HCT116 (cell line): ENCODE results near the gene CPEB3. TPM values are rescaled to one million over a fixed set of nuclear protein-coding genes. Genes with fewer than 3 reads are reported as not detected.

Experiments used
- ATAC-seq: fragments of 200-7000 bp; cut with Tn5 transposase; 2 replicates; pipeline ENCODE4 v1.9.1; 2020; ENCODE audit warnings: mild to moderate bottlenecking, moderate library complexity
- BruUV-seq: library from RNA; stranded (reverse); fragments of 400-500 nt; replicated peaks from 2 replicates; lab custom pipeline; 2021; lab: Mats Ljungman, UMichigan
- CTCF ChIA-PET: fragments of 300-600 bp; sonication (Branson Sonifier 250); formaldehyde crosslinking; loops from one replicate; lab custom pipeline; 2021; ENCODE audit warnings: antibody characterized with exemption; lab: Charles Lee
- POLR2A ChIA-PET: fragments of 300-600, 350-600 bp; sonication (Branson Sonifier 250); formaldehyde crosslinking; loops from one replicate; lab custom pipeline; 2021; ENCODE audit warnings: antibody characterized with exemption; lab: Charles Lee
- RAD21 ChIA-PET, 2 experiments: fragments of 300-600 bp; sonication (Branson Sonifier 250); formaldehyde crosslinking; loops; one replicate each; lab custom pipeline; 2023; ENCODE audit warnings: low total read pairs in 2 of 2; ENCODE audit not compliant: uncharacterized antibody in 2 of 2, unreplicated experiment in 2 of 2, low non-redundant PET in 1 of 2; lab: Charles Lee
- DNase-seq: peaks from one replicate; pipeline ENCODE4 v3.0.0-alpha.2; 2010; ENCODE audit warnings: low read depth, low spot score
- H2AFZ ChIP-seq: fragments of 200-600 bp; shearing (Covaris generic), sonication (generic); 2 replicates; pipeline ENCODE4 v1.6.1; 2017; ENCODE audit warnings: low read depth, mixed run types, mixed read lengths, antibody characterized with exemption, low read length; ENCODE audit not compliant: poor library complexity, severe bottlenecking
- H3K27ac ChIP-seq: 2 replicates; pipeline ENCODE4 v1.5.1; 2012; ENCODE audit warnings: low read depth, low read length
- H3K27me3 ChIP-seq: fragments of 200-600 bp; sonication (generic); 2 replicates; pipeline ENCODE4 v1.6.1; 2016; ENCODE audit warnings: mixed run types, low read length, mixed read lengths; ENCODE audit not compliant: insufficient read depth
- H3K36me3 ChIP-seq, 2 experiments: fragments of 200-500 bp in 1 of 2; fragments of 200-600 bp in 1 of 2; sonication (Bioruptor generic) in 1 of 2; sonication (generic) in 1 of 2; 2 replicates each; pipeline versions ENCODE4 v1.5.1 to v1.6.1; 2014 to 2016; ENCODE audit warnings: low read length in 2 of 2, inconsistent platforms in 1 of 2, mixed read lengths in 1 of 2, mixed run types in 1 of 2; ENCODE audit not compliant: insufficient read depth in 2 of 2, control insufficient read depth in 1 of 2
- H3K4me1 ChIP-seq, 2 experiments: fragments of 200-600 bp in 1 of 2; sonication (generic) in 1 of 2; 2 replicates each; pipeline versions ENCODE4 v1.5.1 to v1.6.1; 2012 to 2017; ENCODE audit warnings: low read length in 2 of 2, inconsistent platforms in 1 of 2, mild to moderate bottlenecking in 1 of 2, mixed read lengths in 1 of 2, mixed run types in 1 of 2, moderate library complexity in 1 of 2; ENCODE audit not compliant: insufficient read depth in 2 of 2, control insufficient read depth in 1 of 2
- H3K4me2 ChIP-seq: fragments of 200-600 bp; sonication (generic); 2 replicates; pipeline ENCODE4 v1.6.1; 2017; ENCODE audit warnings: mixed run types, low read length, mixed read lengths
- H3K4me3 ChIP-seq, 2 experiments: fragments of 200-600 bp in 1 of 2; sonication (generic) in 1 of 2; replicated peaks in 1 of 2; 2 replicates each; pipeline ENCODE4 v1.5.1; 2011 to 2016; ENCODE audit warnings: low read length in 2 of 2, control low read depth in 1 of 2, low read depth in 1 of 2, mild to moderate bottlenecking in 1 of 2, mixed read lengths in 1 of 2, mixed run types in 1 of 2
- H3K79me2 ChIP-seq: fragments of 200-600 bp; sonication (generic); 2 replicates; pipeline ENCODE4 v1.6.1; 2017; ENCODE audit warnings: mild to moderate bottlenecking, mixed run types, low read length, moderate library complexity, mixed read lengths; ENCODE audit not compliant: insufficient read depth
- H3K9ac ChIP-seq: fragments of 200-600 bp; sonication (generic); 2 replicates; pipeline ENCODE4 v1.6.1; 2016; ENCODE audit warnings: low read length, mixed read lengths
- H3K9me2 ChIP-seq: fragments of 200-600 bp; sonication (generic), shearing (Covaris generic); 2 replicates; pipeline ENCODE4 v1.6.1; 2017; ENCODE audit warnings: mixed run types, mild to moderate bottlenecking, moderate library complexity; ENCODE audit not compliant: insufficient read depth
- H3K9me3 ChIP-seq, 2 experiments: fragments of 200-500 bp in 1 of 2; fragments of 200-600 bp in 1 of 2; sonication (Bioruptor generic) in 1 of 2; sonication (generic) in 1 of 2; 2 replicates each; pipeline ENCODE4 v1.6.1; 2014 to 2017; ENCODE audit warnings: low read length in 2 of 2, mixed read lengths in 2 of 2, inconsistent platforms in 1 of 2, low read depth in 1 of 2, mild to moderate bottlenecking in 1 of 2, mixed run types in 1 of 2, moderate library complexity in 1 of 2; ENCODE audit not compliant: control insufficient read depth in 1 of 2, insufficient read depth in 1 of 2
- H4K20me1 ChIP-seq: fragments of 200-600 bp; sonication (generic), shearing (Covaris generic); 2 replicates; pipeline ENCODE4 v1.6.1; 2017; ENCODE audit warnings: mixed run types, mild to moderate bottlenecking, moderate library complexity; ENCODE audit not compliant: insufficient read depth
- ATF3 ChIP-seq: IDR thresholded peaks from 2 replicates; pipeline ENCODE4 v1.6.1; 2012
- CBX3 ChIP-seq: IDR thresholded peaks from 2 replicates; pipeline ENCODE4 v1.6.1; 2012; ENCODE audit warnings: low read depth
- CEBPB ChIP-seq: IDR thresholded peaks from 2 replicates; pipeline ENCODE4 v1.6.1; 2012; ENCODE audit warnings: low read depth
- CTCF ChIP-seq, 3 experiments: fragments of 200-600 bp in 1 of 3; sonication (generic) in 1 of 3; IDR thresholded peaks in 2 of 3; conservative IDR thresholded peaks in 1 of 3; 2 replicates each; pipeline ENCODE4 v1.5.1; 2012 to 2017; ENCODE audit warnings: low read depth in 2 of 3, low read length in 2 of 3, antibody characterized with exemption in 1 of 3, borderline replicate concordance in 1 of 3, control low read depth in 1 of 3, mild to moderate bottlenecking in 1 of 3, mixed read lengths in 1 of 3, mixed run types in 1 of 3, moderate library complexity in 1 of 3; ENCODE audit not compliant: insufficient read depth in 1 of 3
- EZH2 ChIP-seq: fragments of 200-600 bp; sonication (generic); IDR thresholded peaks from 2 replicates; pipeline ENCODE4 v1.6.1; 2017; ENCODE audit warnings: antibody characterized with exemption, mixed run types
- FOSL1 ChIP-seq: IDR thresholded peaks from 2 replicates; pipeline ENCODE4 v1.6.1; 2012; ENCODE audit warnings: low read depth
- JUND ChIP-seq: IDR thresholded peaks from 2 replicates; pipeline ENCODE4 v1.6.1; 2012
- POLR2A ChIP-seq: IDR thresholded peaks from 2 replicates; pipeline ENCODE4 v1.7.0; 2011; ENCODE audit warnings: borderline replicate concordance; ENCODE audit not compliant: insufficient read depth, insufficient read length; ENCODE audit errors: extremely low read depth
- POLR2AphosphoS5 ChIP-seq: IDR thresholded peaks from 2 replicates; pipeline ENCODE4 v1.6.1; 2011; ENCODE audit warnings: mild to moderate bottlenecking, low read depth, low read length, moderate library complexity
- ZFX ChIP-seq: fragments of 450-650 bp; IDR thresholded peaks from 2 replicates; pipeline ENCODE4 v1.6.1; 2017
- intact Hi-C: fragments of 100-400 bp; cut with micrococcal nuclease; formaldehyde crosslinking; loops from 2 replicates; pipeline ENCODE4 v1.10.0; 2022
- total RNA-seq: library from RNA; stranded (reverse); gene quantifications from one replicate; pipeline ENCODE4 v1.2.1, GENCODE V29; 2021; ENCODE audit not compliant: unreplicated experiment

The CPEB3 gene
- total RNA-seq, 1 experiment from 2014 or later = 3.0 TPM

- TF ChIP-seq CTCF (IDR thresholded peaks at IDR 0.05 in 2 of 3, conservative IDR thresholded peaks at IDR 0.05 in 1 of 3; ENCODE audit: borderline replicate concordance in 1 of 3, insufficient read depth in 1 of 3, low read depth in 2 of 3, low read length in 2 of 3) (no peak), EZH2 (no peak), POLR2A (no peak), JUND (no peak), FOSL1 (no peak), POLR2AphosphoS5 (no peak)
- TF ChIP-seq, all 23 proteins: peak for 0
Measured at GRCh38 chr10:92146107-92146506, 144.8 kb downstream of the CPEB3 start (continued).

- Histone ChIP-seq H3K27me3 (no peaks in the 10 kb centered on the region), H3K9me2 (no peaks in the 10 kb centered on the region), H3K27ac (no peak overlapping the region), H3K9me3 (no peaks in the 10 kb centered on the region), H3K4me3 (no peak overlapping the region), H3K4me1 (no peaks in the 10 kb centered on the region), H2AFZ (no peak overlapping the region), H3K9ac (no peak overlapping the region), H3K79me2 (no peaks in the 10 kb centered on the region), H3K4me2 (no peak overlapping the region), H4K20me1 (no peaks in the 10 kb centered on the region), H3K36me3 (no peaks in the 10 kb centered on the region)
- intact Hi-C loops = no loop called here
- no peak for DNase-seq
- CTCF ChIA-PET = no interaction called here
- no TSS peak for BruUV-seq
- POLR2A ChIA-PET = no interaction called here
- TF ChIP-seq ZFX = no peak
- TF ChIP-seq CBX3 = no peak
- no peak for TF ChIP-seq ATF3
- no peak for TF ChIP-seq EZH2
- TF ChIP-seq CEBPB = no peak
- TF ChIP-seq CTCF (IDR thresholded peaks at IDR 0.05 in 2 of 3, conservative IDR thresholded peaks at IDR 0.05 in 1 of 3; ENCODE audit: borderline replicate concordance in 1 of 3, insufficient read depth in 1 of 3, low read depth in 2 of 3, low read length in 2 of 3) = no peak
- RAD21 ChIA-PET = no interaction called here
- no peak for ATAC-seq
Measured at GRCh38 chr10:92142949-92143348, 147.9 kb downstream of the CPEB3 start.
